HepG2 (cell line): ENCODE data around the gene WWC2. TPM values are rescaled to one million over a fixed set of nuclear protein-coding genes. Genes with fewer than 3 reads are reported as not detected.

ENCODE experiments used
- ARNT2 ChIP-seq: sonication (generic); formaldehyde crosslinking; IDR thresholded peaks from 2 replicates; pipeline ENCODE4 v1.8.0; 2022; ENCODE audit warnings: mild to moderate bottlenecking, low read depth, missing genetic modification reagents, moderate library complexity
- BHLHE40 ChIP-seq: IDR thresholded peaks from 2 replicates; pipeline ENCODE4 v1.6.1; 2011; ENCODE audit warnings: low read length, improper control_type of control experiment
- CCAR2 ChIP-seq: fragments of 200-400 bp; formaldehyde crosslinking; optimal IDR thresholded peaks from 2 replicates; pipeline ENCODE3; 2018; ENCODE audit warnings: low read depth, mild to moderate bottlenecking, low read length, moderate library complexity
- CENPX ChIP-seq: sonication (generic); formaldehyde crosslinking; IDR thresholded peaks from 2 replicates; pipeline ENCODE4 v1.9.0; 2021; ENCODE audit warnings: mild to moderate bottlenecking, missing genetic modification reagents, moderate library complexity
- GABPA ChIP-seq, 2 experiments: IDR thresholded peaks; 2 replicates each; pipeline ENCODE4 v1.6.1; 2011 to 2016; ENCODE audit warnings: low read depth in 2 of 2, low read length in 1 of 2, missing biosample characterization in 1 of 2, missing genetic modification characterization in 1 of 2
- PAF1 ChIP-seq: IDR thresholded peaks from 2 replicates; pipeline ENCODE4 v1.6.1; 2016; ENCODE audit warnings: missing genetic modification reagents, missing compliant biosample characterization
- SMARCE1 ChIP-seq: fragments of 450-650 bp; IDR thresholded peaks from 2 replicates; pipeline ENCODE4 v1.6.1; 2017; ENCODE audit warnings: borderline replicate concordance
- ZNF451 ChIP-seq: sonication (generic); formaldehyde crosslinking; IDR thresholded peaks from 2 replicates; pipeline ENCODE4 v1.5.0; 2020; ENCODE audit warnings: mild to moderate bottlenecking, missing genetic modification reagents
- ZNF543 ChIP-seq: sonication (generic); formaldehyde crosslinking; IDR thresholded peaks from 2 replicates; pipeline ENCODE4 v1.4.0; 2020; ENCODE audit warnings: mild to moderate bottlenecking, missing genetic modification reagents
- polyA plus RNA-seq, 8 experiments: library from polyadenylated mRNA; depleted of rRNA in 3 of 8; stranded (reverse) in 7 of 8; unstranded in 1 of 8; fragments of >200 nt; fragmentation: Illumina TruSeq in 4 of 8; extraction: Trizol in 4 of 8; gene quantifications; 2 replicates each; pipeline versions ENCODE4 v1.2.1 to v1.2.3, GENCODE V29; 2011 to 2016; ENCODE audit warnings: low read depth in 4 of 8, missing spikeins in 1 of 8, mixed read lengths in 1 of 8; ENCODE audit not compliant: insufficient read depth in 1 of 8
- total RNA-seq, 5 experiments: library from RNA; depleted of rRNA; stranded (reverse); fragments of >200 nt; fragmentation: Illumina TruSeq; extraction: Trizol; gene quantifications; 2 replicates each; pipeline ENCODE4 v1.2.3, GENCODE V29; 2016; ENCODE audit warnings: low read depth in 1 of 5
- TF ChIP-seq, protein P1 (sequence below): sonication (generic); formaldehyde crosslinking; IDR thresholded peaks from 2 replicates; pipeline ENCODE4 v1.5.1; 2020; ENCODE audit warnings: missing genetic modification reagents, mild to moderate bottlenecking, borderline replicate concordance
- TF ChIP-seq, protein P2 (sequence below): sonication (generic); formaldehyde crosslinking; IDR thresholded peaks from 2 replicates; pipeline ENCODE4 v1.4.0; 2020; ENCODE audit warnings: missing genetic modification reagents, borderline replicate concordance
- TF ChIP-seq, protein P3 (sequence below): sonication (generic); formaldehyde crosslinking; IDR thresholded peaks from 2 replicates; pipeline ENCODE4 v1.8.1; 2023; ENCODE audit warnings: mild to moderate bottlenecking, moderate library complexity, missing genetic modification reagents
- TF ChIP-seq, protein P4 (sequence below): sonication (generic); formaldehyde crosslinking; IDR thresholded peaks from 2 replicates; pipeline ENCODE4 v1.4.0; 2020; ENCODE audit warnings: mild to moderate bottlenecking, missing genetic modification reagents

Gene WWC2
- total and polyA plus RNA-seq, 2 of the 13 experiments (the other 11 are each of a cell fraction or from before 2014, with no cell fraction given), result 40.0 to 50.1 TPM

DNA sequence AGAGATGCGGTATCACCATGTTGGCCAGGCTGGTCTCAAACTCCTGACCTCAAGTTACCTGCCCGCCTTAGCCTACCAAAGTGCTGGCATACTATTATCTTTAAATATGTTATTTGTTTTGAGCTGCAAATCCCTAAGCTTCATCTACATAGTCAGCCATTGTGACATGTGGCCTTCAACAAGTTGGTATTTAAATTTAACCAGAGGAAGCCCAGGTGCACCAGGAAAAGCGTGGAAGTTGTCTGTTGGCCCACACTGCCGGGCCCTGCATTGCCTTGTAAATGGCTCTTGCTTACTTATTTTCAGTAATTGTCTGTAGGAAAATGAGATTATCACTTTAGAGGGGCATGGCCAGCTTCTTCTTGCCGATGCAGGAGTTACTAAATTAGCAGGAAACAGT is 6.0 kb downstream of the WWC2 start (continued):
- TF ChIP-seq, protein P1, sequence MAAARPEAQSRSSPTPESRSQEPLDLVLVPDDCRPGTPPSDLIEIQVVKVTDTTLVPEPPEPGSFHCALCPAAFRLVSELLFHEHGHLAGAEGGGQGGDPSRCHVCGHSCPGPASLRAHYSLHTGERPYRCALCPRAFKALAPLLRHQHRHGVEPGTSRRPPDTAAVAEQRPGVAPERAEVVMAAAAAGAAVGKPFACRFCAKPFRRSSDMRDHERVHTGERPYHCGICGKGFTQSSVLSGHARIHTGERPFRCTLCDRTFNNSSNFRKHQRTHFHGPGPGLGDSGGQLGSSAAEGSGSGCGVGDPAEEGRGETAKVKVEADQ (CRISPR knock-in tag), result no peak
- TF ChIP-seq ARNT2, result no peak
- TF ChIP-seq BHLHE40, result no peak
- TF ChIP-seq CENPX (CRISPR knock-in tag), result no peak
- no peak for TF ChIP-seq ZNF543 (CRISPR knock-in tag)
- TF ChIP-seq SMARCE1, result no peak
- TF ChIP-seq, protein P2, sequence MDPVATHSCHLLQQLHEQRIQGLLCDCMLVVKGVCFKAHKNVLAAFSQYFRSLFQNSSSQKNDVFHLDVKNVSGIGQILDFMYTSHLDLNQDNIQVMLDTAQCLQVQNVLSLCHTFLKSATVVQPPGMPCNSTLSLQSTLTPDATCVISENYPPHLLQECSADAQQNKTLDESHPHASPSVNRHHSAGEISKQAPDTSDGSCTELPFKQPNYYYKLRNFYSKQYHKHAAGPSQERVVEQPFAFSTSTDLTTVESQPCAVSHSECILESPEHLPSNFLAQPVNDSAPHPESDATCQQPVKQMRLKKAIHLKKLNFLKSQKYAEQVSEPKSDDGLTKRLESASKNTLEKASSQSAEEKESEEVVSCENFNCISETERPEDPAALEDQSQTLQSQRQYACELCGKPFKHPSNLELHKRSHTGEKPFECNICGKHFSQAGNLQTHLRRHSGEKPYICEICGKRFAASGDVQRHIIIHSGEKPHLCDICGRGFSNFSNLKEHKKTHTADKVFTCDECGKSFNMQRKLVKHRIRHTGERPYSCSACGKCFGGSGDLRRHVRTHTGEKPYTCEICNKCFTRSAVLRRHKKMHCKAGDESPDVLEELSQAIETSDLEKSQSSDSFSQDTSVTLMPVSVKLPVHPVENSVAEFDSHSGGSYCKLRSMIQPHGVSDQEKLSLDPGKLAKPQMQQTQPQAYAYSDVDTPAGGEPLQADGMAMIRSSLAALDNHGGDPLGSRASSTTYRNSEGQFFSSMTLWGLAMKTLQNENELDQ (CRISPR knock-in tag), result no peak
- TF ChIP-seq, protein P3, sequence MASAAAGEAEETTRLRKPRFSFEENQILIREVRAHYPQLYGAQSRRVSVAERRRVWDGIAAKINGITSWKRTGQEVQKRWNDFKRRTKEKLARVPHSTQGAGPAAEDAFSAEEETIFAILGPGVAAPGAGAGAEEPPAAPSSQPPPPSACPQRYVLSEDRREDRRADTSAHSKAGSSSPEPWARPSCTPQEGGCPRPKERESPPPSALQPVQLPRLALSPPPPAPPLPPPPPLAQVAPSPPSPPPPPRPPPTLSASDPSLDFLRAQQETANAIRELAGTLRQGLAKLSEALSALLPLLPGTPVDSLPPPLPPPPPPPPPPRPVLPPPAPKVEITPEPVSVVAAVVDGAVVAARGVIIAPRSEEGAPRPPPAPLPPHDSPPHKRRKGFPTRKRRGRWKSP (CRISPR knock-in tag), result no peak
- no peak for TF ChIP-seq ZNF451 (CRISPR knock-in tag)
- no peak for TF ChIP-seq GABPA (IDR thresholded peaks at IDR 0.05; ENCODE audit: low read depth, low read length)
- TF ChIP-seq GABPA (CRISPR knock-in tag; IDR thresholded peaks at IDR 0.05; ENCODE audit: low read depth), result no peak
- TF ChIP-seq CCAR2, result no peak
- TF ChIP-seq, protein P4, sequence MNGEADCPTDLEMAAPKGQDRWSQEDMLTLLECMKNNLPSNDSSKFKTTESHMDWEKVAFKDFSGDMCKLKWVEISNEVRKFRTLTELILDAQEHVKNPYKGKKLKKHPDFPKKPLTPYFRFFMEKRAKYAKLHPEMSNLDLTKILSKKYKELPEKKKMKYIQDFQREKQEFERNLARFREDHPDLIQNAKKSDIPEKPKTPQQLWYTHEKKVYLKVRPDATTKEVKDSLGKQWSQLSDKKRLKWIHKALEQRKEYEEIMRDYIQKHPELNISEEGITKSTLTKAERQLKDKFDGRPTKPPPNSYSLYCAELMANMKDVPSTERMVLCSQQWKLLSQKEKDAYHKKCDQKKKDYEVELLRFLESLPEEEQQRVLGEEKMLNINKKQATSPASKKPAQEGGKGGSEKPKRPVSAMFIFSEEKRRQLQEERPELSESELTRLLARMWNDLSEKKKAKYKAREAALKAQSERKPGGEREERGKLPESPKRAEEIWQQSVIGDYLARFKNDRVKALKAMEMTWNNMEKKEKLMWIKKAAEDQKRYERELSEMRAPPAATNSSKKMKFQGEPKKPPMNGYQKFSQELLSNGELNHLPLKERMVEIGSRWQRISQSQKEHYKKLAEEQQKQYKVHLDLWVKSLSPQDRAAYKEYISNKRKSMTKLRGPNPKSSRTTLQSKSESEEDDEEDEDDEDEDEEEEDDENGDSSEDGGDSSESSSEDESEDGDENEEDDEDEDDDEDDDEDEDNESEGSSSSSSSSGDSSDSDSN (CRISPR knock-in tag), result no peak
- no peak for TF ChIP-seq PAF1
